Measurements from ENCODE around the gene CFC1.
"Not testable (repeated sequence)": the region's sequence is repeated elsewhere in the genome, so short reads cannot be mapped to it uniquely, and the experiment has no call there.

Gene CFC1

GRCh38 chr2:130599393-130599792 lies at the start of gene CFC1:
Gene CFC1 (minus strand): TSS chr2:130599575. CDS start chr2:130599287, 288 bp downstream.
- WGBS (ENCODE audit: insufficient coverage, insufficient read length): no CpG with 5 or more reads among the region's 6 CpGs
- not testable (repeated sequence) for H3K36me3 ChIP-seq (ENCODE audit: control insufficient read depth, insufficient read depth, low read length); H3K9me3 ChIP-seq (ENCODE audit: control insufficient read depth, insufficient read depth, low read length); H3K4me1 ChIP-seq (ENCODE audit: control insufficient read depth, insufficient read depth, low read length); DNase-seq (ENCODE audit: low read depth, low spot score); H3K4me3 ChIP-seq (ENCODE audit: low read length); H3K27ac ChIP-seq (ENCODE audit: low read length); H3K27me3 ChIP-seq (ENCODE audit: control insufficient read depth, insufficient read depth, low read length)

- H3K36me3 ChIP-seq (ENCODE audit: control insufficient read depth, insufficient read depth, low read length); H3K27me3 ChIP-seq (ENCODE audit: control insufficient read depth, insufficient read depth, low read length); DNase-seq (ENCODE audit: low read depth, low spot score); H3K4me3 ChIP-seq (ENCODE audit: low read length); H3K4me1 ChIP-seq (ENCODE audit: control insufficient read depth, insufficient read depth, low read length); H3K9me3 ChIP-seq (ENCODE audit: control insufficient read depth, insufficient read depth, low read length); H3K27ac ChIP-seq (ENCODE audit: low read length): not testable (repeated sequence)
- WGBS (ENCODE audit: insufficient coverage, insufficient read length): no CpG with 5 or more reads among the region's 4 CpGs
These were observed 42.3 kb upstream of the CFC1 start for GRCh38 chr2:130641688-130642087.

DNA sequence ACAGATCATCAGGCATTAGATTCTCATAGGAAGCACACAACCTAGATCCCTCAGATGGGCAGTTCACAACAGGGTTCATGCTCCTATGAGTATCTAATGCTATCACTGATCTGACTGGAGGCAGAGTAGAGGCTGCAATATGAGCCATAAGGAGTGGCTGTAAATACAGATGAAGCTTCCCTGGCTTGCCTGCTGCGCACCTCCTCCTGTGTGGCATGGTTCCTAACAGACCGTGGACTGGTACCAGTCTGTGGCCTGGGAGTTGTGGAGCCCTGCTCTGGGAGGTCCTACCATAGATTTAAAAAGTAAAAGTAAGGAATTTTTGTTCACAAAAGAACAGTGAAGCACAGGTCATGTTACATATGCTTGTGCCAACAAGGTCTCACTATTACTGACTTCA lies 39.6 kb upstream of the CFC1 start:
- not testable (repeated sequence) for H3K36me3 ChIP-seq (ENCODE audit: control insufficient read depth, insufficient read depth, low read length); H3K4me1 ChIP-seq (ENCODE audit: control insufficient read depth, insufficient read depth, low read length); H3K27me3 ChIP-seq (ENCODE audit: control insufficient read depth, insufficient read depth, low read length); DNase-seq (ENCODE audit: low read depth, low spot score); H3K9me3 ChIP-seq (ENCODE audit: control insufficient read depth, insufficient read depth, low read length); H3K4me3 ChIP-seq (ENCODE audit: low read length); H3K27ac ChIP-seq (ENCODE audit: low read length)
- whole genome bisulfite sequencing (ENCODE audit: insufficient coverage, insufficient read length): no CpG with 5 or more reads among the region's 2 CpGs

DNA sequence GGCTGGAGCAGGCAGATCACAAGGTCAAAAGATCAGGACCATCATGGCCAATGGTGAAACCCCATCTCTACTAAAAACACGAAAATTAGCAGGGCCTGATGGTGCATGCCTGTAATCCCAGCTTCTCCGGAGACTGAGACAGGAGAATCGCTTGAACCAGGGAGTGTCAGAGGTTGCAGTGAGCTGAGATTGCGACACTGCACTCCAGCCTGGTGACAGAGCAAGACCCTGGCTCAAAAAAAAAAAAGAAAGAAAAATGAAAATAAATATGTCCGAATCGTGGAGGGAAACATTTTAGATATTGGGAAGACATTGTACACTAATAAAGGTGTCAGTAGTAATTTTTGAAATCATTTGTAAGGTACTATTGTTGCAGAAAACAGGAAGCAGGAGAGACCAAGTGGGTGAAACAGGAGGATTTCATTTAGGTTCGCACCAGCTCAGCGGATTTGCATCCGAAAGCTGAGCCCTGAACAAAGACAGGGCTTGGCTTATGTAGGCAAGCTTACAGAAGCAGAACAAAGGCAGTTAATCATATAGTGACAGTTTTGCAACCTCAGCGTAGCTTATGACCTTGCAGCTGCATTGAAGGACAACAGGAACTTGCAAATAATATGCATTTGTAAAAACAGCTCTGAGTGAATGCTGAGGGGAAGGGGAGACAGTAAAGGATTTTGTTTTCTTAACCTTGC lies 29.6 kb upstream of the CFC1 start:
- H3K4me1 ChIP-seq (ENCODE audit: control insufficient read depth, insufficient read depth, low read length); H3K9me3 ChIP-seq (ENCODE audit: control insufficient read depth, insufficient read depth, low read length); H3K36me3 ChIP-seq (ENCODE audit: control insufficient read depth, insufficient read depth, low read length); H3K4me3 ChIP-seq (ENCODE audit: low read length); DNase-seq (ENCODE audit: low read depth, low spot score); H3K27me3 ChIP-seq (ENCODE audit: control insufficient read depth, insufficient read depth, low read length); H3K27ac ChIP-seq (ENCODE audit: low read length): not testable (repeated sequence)
- WGBS (ENCODE audit: insufficient coverage, insufficient read length): no CpG with 5 or more reads among the region's 10 CpGs

GRCh38 chr2:130611140-130611539 lies 11.8 kb upstream of the CFC1 start, which contains the start of gene POTEJ:
Gene POTEJ (plus strand): TSS chr2:130611440. CDS start chr2:130611533, 93 bp downstream.
- DNase-seq (ENCODE audit: low read depth, low spot score); H3K4me1 ChIP-seq (ENCODE audit: control insufficient read depth, insufficient read depth, low read length); H3K9me3 ChIP-seq (ENCODE audit: control insufficient read depth, insufficient read depth, low read length); H3K27me3 ChIP-seq (ENCODE audit: control insufficient read depth, insufficient read depth, low read length); H3K36me3 ChIP-seq (ENCODE audit: control insufficient read depth, insufficient read depth, low read length); H3K4me3 ChIP-seq (ENCODE audit: low read length); H3K27ac ChIP-seq (ENCODE audit: low read length): not testable (repeated sequence)
- WGBS (ENCODE audit: insufficient coverage, insufficient read length): no CpG with 5 or more reads among the region's 13 CpGs

GRCh38 chr2:130610486-130610885 lies 11.1 kb upstream of the CFC1 start:
- H3K27ac ChIP-seq (ENCODE audit: low read length); H3K4me3 ChIP-seq (ENCODE audit: low read length); H3K36me3 ChIP-seq (ENCODE audit: control insufficient read depth, insufficient read depth, low read length); DNase-seq (ENCODE audit: low read depth, low spot score); H3K9me3 ChIP-seq (ENCODE audit: control insufficient read depth, insufficient read depth, low read length); H3K27me3 ChIP-seq (ENCODE audit: control insufficient read depth, insufficient read depth, low read length); H3K4me1 ChIP-seq (ENCODE audit: control insufficient read depth, insufficient read depth, low read length): not testable (repeated sequence)
- no CpG with 5 or more reads among the region's 15 CpGs for WGBS (ENCODE audit: insufficient coverage, insufficient read length)

DNA sequence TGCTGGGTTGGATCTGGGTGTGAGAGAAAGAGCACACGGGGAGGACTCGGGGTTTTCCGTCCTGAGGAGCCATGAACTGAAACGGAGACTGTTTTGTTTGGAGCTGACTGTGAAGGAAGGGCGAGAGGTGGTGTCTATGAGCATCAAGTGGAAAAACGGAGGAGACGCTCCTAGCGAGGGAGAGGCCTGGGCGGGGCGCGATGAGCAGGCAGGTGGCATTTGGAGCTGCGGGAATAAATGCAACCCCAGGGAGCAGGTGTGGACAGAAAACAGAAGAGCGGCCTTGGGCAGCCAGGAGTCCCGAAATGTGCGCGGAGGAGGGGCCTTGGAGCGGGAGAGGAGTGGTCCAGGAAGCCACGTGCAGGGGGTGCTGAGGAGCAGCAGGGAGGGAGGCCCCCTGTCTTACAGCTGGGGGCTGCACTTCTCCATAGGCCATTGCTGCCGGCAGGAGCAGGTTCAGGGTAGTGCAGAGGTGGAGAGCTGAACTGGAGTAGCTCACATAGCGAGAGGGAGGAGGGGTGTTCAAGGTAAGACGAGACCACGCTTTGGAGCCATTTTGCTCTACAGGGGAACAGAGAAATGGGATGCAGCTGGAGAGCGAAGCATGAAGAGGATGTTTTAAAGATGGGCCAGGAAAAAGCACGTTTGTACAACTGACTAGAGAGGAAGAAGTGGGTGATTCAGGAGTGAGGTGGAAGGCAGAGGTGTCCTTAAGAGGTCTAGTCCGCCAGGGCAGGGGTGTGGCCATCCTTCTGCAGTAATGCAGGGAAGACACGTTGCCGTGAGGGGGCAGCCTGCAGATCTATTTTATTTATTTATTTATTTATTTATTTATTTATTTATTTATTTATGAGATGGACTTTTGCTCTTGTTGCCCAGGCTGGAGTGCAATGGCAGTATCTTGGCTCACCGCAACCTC lies 9.9 kb upstream of the CFC1 start:
- H3K9me3 ChIP-seq (ENCODE audit: control insufficient read depth, insufficient read depth, low read length); H3K27me3 ChIP-seq (ENCODE audit: control insufficient read depth, insufficient read depth, low read length); H3K4me3 ChIP-seq (ENCODE audit: low read length); H3K36me3 ChIP-seq (ENCODE audit: control insufficient read depth, insufficient read depth, low read length); H3K27ac ChIP-seq (ENCODE audit: low read length); DNase-seq (ENCODE audit: low read depth, low spot score); H3K4me1 ChIP-seq (ENCODE audit: control insufficient read depth, insufficient read depth, low read length): not testable (repeated sequence)
- WGBS (ENCODE audit: insufficient coverage, insufficient read length): no CpG with 5 or more reads among the region's 28 CpGs

DNA sequence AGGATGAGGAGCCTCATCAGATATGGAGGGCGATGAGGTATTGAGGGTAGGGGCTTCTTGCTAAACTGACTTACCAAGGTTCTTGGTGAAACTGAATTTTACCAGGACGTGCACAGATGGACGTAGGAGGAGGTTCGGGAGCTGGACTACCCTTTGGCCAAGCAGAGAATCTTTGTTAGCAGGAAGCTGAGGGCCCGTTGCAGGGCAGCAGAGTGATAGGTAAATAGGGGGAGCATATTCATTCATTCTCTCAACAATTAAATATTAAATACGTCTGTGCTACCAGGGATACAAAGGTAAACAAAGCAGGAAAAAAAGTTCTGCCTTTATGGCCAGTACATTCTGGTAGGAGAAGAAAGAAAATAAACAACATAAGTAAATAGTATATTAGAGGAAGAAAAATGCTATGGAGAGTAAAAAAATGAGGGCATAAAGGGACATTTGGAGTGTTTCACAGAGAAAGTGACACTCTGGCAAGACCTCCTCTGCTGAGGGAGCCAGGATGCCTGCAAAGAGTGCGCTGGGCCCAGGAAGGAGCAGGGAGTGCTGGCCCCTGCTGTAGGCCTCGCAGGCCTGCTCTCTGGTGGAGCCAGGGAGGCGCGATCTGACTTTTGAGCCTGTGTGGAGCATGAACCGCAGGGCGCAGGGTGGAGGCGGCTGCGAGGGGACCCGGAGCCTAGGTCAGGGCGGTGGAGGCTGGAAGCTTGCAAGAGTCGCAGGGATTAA lies 9.1 kb upstream of the CFC1 start:
- H3K27me3 ChIP-seq (ENCODE audit: control insufficient read depth, insufficient read depth, low read length); H3K36me3 ChIP-seq (ENCODE audit: control insufficient read depth, insufficient read depth, low read length); DNase-seq (ENCODE audit: low read depth, low spot score); H3K27ac ChIP-seq (ENCODE audit: low read length); H3K9me3 ChIP-seq (ENCODE audit: control insufficient read depth, insufficient read depth, low read length); H3K4me3 ChIP-seq (ENCODE audit: low read length); H3K4me1 ChIP-seq (ENCODE audit: control insufficient read depth, insufficient read depth, low read length): not testable (repeated sequence)
- WGBS (ENCODE audit: insufficient coverage, insufficient read length): no CpG with 5 or more reads among the region's 17 CpGs

- not testable (repeated sequence) for DNase-seq (ENCODE audit: low read depth, low spot score); H3K4me3 ChIP-seq (ENCODE audit: low read length); H3K36me3 ChIP-seq (ENCODE audit: control insufficient read depth, insufficient read depth, low read length); H3K27ac ChIP-seq (ENCODE audit: low read length); H3K27me3 ChIP-seq (ENCODE audit: control insufficient read depth, insufficient read depth, low read length); H3K9me3 ChIP-seq (ENCODE audit: control insufficient read depth, insufficient read depth, low read length); H3K4me1 ChIP-seq (ENCODE audit: control insufficient read depth, insufficient read depth, low read length)
- whole genome bisulfite sequencing (ENCODE audit: insufficient coverage, insufficient read length): no CpG with 5 or more reads among the region's 15 CpGs
These were observed 2.4 kb upstream of the CFC1 start for GRCh38 chr2:130601648-130602302.

DNA sequence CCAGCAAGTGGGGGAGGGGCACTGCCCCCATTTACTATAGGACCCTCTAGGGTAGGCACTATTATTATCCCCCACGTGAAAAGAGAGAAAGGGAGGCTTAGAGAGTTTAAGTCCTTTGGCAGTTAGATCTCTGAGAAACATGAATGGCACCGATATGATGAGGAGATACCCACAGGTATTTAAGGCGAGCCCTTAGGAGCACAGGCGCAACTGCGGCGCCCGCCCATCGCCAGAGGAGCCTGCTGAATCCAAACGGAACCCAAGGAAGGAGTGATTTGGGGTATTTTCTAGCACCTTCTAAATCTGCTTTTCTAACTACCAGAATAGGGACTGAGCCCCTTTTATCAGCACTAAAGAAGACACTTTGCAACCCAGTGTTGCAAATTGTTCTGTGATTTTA lies 551 bp upstream of the CFC1 start:
- H3K36me3 ChIP-seq (ENCODE audit: control insufficient read depth, insufficient read depth, low read length); H3K9me3 ChIP-seq (ENCODE audit: control insufficient read depth, insufficient read depth, low read length); H3K4me1 ChIP-seq (ENCODE audit: control insufficient read depth, insufficient read depth, low read length); H3K27me3 ChIP-seq (ENCODE audit: control insufficient read depth, insufficient read depth, low read length); DNase-seq (ENCODE audit: low read depth, low spot score); H3K27ac ChIP-seq (ENCODE audit: low read length); H3K4me3 ChIP-seq (ENCODE audit: low read length): not testable (repeated sequence)
- whole genome bisulfite sequencing (ENCODE audit: insufficient coverage, insufficient read length): no CpG with 5 or more reads among the region's 9 CpGs
